ENCODE data around the gene RUBCNL. TPM values are rescaled to one million over a fixed set of nuclear protein-coding genes. Genes with fewer than 3 reads are reported as not detected.

Gene RUBCNL
- total RNA-seq, 1 experiment from 2014 or later: 16.0 TPM

DNA sequence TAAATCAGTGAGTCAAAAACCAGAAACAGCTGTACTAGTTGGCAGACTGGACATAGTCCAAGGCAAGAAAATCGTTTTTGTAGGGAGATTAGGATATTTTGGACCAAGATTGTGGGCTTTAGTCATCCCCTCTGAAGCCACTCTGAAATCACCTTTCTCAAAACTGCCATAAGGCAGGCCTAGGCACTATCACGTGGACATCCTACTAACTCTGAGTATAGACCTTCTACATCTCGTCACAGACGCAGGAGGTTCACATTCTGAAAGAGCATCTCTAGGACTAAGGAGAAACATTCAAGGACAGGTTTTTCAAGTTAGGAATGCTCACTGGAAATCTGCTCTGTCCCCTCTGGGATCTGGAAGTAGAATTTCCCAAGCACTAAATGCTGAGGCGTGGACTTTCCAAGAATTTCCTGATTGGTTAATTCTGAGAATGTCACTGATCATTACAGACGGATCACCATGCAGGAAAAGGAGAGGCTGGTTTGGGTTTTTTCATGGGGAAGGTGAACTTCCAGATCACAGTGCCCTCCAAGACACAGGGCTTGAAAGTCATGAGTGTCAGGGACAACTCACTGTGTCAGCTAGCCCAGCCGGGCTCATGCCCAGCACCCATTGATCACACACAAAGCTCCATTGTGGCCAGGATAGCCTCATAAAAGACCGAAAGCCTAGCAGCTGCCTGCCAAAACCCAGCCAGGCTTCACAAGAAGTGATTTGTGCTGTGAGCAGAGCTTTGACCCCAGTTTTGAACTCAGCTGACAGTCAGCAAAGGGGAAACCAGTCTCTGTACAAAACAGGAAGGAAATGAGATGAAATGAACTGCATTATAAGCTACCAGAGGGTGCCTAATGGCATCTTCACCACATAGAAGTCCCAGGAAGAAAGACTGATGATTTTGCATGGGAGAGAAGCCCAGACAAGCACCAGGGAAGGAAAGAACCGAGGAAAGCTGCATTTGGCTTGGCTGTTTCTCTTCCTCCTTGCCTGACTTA lies 2.7 kb upstream of the RUBCNL start:
- CTCF ChIA-PET: no interaction called here
- Histone ChIP-seq H3K36me3 (ENCODE audit: control insufficient read depth, insufficient read depth, low read length) (no peaks in the 10 kb centered on the region), H3K4me3 (ENCODE audit: low read depth, low read length) (no peak overlapping the region), H3K27me3 (replicated peaks; ENCODE audit: control insufficient read depth, insufficient read depth, low read length) (no peaks in the 10 kb centered on the region), H3K9me3 (no peaks in the 10 kb centered on the region), H3K4me1 (peaks cover 36% of the 10 kb centered on the region)
- TF ChIP-seq, protein P1, sequence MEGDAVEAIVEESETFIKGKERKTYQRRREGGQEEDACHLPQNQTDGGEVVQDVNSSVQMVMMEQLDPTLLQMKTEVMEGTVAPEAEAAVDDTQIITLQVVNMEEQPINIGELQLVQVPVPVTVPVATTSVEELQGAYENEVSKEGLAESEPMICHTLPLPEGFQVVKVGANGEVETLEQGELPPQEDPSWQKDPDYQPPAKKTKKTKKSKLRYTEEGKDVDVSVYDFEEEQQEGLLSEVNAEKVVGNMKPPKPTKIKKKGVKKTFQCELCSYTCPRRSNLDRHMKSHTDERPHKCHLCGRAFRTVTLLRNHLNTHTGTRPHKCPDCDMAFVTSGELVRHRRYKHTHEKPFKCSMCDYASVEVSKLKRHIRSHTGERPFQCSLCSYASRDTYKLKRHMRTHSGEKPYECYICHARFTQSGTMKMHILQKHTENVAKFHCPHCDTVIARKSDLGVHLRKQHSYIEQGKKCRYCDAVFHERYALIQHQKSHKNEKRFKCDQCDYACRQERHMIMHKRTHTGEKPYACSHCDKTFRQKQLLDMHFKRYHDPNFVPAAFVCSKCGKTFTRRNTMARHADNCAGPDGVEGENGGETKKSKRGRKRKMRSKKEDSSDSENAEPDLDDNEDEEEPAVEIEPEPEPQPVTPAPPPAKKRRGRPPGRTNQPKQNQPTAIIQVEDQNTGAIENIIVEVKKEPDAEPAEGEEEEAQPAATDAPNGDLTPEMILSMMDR (IDR thresholded peaks at IDR 0.05; ENCODE audit: insufficient read depth in 1 of 2, low read depth in 1 of 2, low read length in 1 of 2, severe bottlenecking in 1 of 2, unreplicated experiment in 1 of 2): no peak
- Mint-ChIP-seq H3K9me3 (ENCODE audit: unreplicated experiment) (no peaks in the 10 kb centered on the region), H3K36me3 (ENCODE audit: insufficient read depth, unreplicated experiment) (no peaks in the 10 kb centered on the region), H3K27me3 (ENCODE audit: insufficient read depth, unreplicated experiment) (no peaks in the 10 kb centered on the region), H3K27ac (ENCODE audit: unreplicated experiment) (peak overlapping the region; percentile 56), H3K4me1 (ENCODE audit: low read depth, unreplicated experiment) (peaks cover 39% of the 10 kb centered on the region), H3K4me3 (ENCODE audit: unreplicated experiment) (peak overlapping the region; percentile 85)
- no TSS peak for BruUV-seq (replicated peaks)
- no peak for DNase-seq
- intact Hi-C loops (cut with micrococcal nuclease; ENCODE audit: unreplicated experiment): loop anchor here (2.0 kb wide), 1 partner anchor 69 kb away; no protein-coding TSS in a partner anchor
- POLR2A ChIA-PET: no interaction called here

GRCh38 chr13:46388846-46389245 lies 1.8 kb upstream of the RUBCNL start:
- ChIA-PET POLR2A (interaction anchor here (0.5 kb wide), 1 partner anchor 197 kb away, joined by 3 read pairs; no protein-coding TSS in a partner anchor), CTCF (interaction anchor here (0.7 kb wide), 1 partner anchor 350 kb away, joined by 3 read pairs; no protein-coding TSS in a partner anchor)
- no peaks in the 10 kb centered on the region for H3K36me3 ChIP-seq (ENCODE audit: control insufficient read depth, insufficient read depth, low read length)
- DNase-seq: peak; percentile 24 to 47
- TF ChIP-seq, protein P1 (IDR thresholded peaks at IDR 0.05; ENCODE audit: insufficient read depth in 1 of 2, low read depth in 1 of 2, low read length in 1 of 2, severe bottlenecking in 1 of 2, unreplicated experiment in 1 of 2): no peak
- no peak overlapping the region for H3K4me3 ChIP-seq (ENCODE audit: low read depth, low read length)
- Mint-ChIP-seq H3K27ac (ENCODE audit: unreplicated experiment) (peak overlapping the region; percentile 56), H3K36me3 (ENCODE audit: insufficient read depth, unreplicated experiment) (peaks cover 2% of the 10 kb centered on the region), H3K4me3 (ENCODE audit: unreplicated experiment) (peak overlapping the region; percentile 85), H3K27me3 (ENCODE audit: insufficient read depth, unreplicated experiment) (no peaks in the 10 kb centered on the region), H3K9me3 (ENCODE audit: unreplicated experiment) (no peaks in the 10 kb centered on the region), H3K4me1 (ENCODE audit: low read depth, unreplicated experiment) (peaks cover 35% of the 10 kb centered on the region)
- intact Hi-C loops (cut with micrococcal nuclease; ENCODE audit: unreplicated experiment): loop anchor here (2.0 kb wide), 1 partner anchor 68 kb away; no protein-coding TSS in a partner anchor
- no peaks in the 10 kb centered on the region for H3K27me3 ChIP-seq (replicated peaks; ENCODE audit: control insufficient read depth, insufficient read depth, low read length)
- no peaks in the 10 kb centered on the region for H3K9me3 ChIP-seq
- H3K4me1 ChIP-seq: peaks cover 36% of the 10 kb centered on the region
- BruUV-seq (replicated peaks): no TSS peak

DNA sequence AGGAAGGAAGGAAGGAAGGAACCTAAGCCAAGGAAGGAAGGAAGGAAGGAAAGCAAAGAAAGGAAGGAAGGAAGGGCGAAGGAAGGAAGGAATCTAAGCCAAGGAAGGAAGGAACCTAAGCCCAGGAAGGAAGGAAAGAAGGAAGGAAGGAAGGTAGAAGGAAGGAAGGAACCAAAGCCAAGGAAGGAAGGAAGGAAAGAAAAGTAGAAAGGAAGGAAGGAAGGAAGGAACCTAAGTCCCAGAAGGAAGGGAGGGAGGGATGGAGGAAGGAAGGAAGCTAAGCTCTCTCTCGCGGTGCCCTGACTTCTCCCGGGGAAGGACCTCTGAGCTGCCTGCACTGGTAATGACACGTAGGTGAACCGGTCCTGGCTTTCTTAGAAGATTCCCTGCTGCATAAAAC lies 1.3 kb upstream of the RUBCNL start:
- peaks cover 33% of the 10 kb centered on the region for H3K4me1 ChIP-seq
- H3K4me3 ChIP-seq (ENCODE audit: low read depth, low read length): no peak overlapping the region
- H3K36me3 ChIP-seq (ENCODE audit: control insufficient read depth, insufficient read depth, low read length): no peaks in the 10 kb centered on the region
- CTCF ChIA-PET: interaction anchor here (0.7 to 1.2 kb wide), 2 partner anchors 67 to 351 kb away, joined by 3 to 4 read pairs; no protein-coding TSS in a partner anchor
- DNase-seq: no peak
- H3K27me3 Mint-ChIP-seq (ENCODE audit: insufficient read depth, unreplicated experiment): no peaks in the 10 kb centered on the region
- intact Hi-C loops (cut with micrococcal nuclease; ENCODE audit: unreplicated experiment): loop anchor here (2.0 kb wide), 1 partner anchor 68 kb away; no protein-coding TSS in a partner anchor
- POLR2A ChIA-PET: no interaction called here
- H3K27ac Mint-ChIP-seq (ENCODE audit: unreplicated experiment): peak overlapping the region; percentile 56
- peak overlapping the region; percentile 85 for H3K4me3 Mint-ChIP-seq (ENCODE audit: unreplicated experiment)
- H3K27me3 ChIP-seq (replicated peaks; ENCODE audit: control insufficient read depth, insufficient read depth, low read length): no peaks in the 10 kb centered on the region
- TF ChIP-seq, protein P1 (IDR thresholded peaks at IDR 0.05; ENCODE audit: insufficient read depth in 1 of 2, low read depth in 1 of 2, low read length in 1 of 2, severe bottlenecking in 1 of 2, unreplicated experiment in 1 of 2): no peak
- BruUV-seq (replicated peaks): no TSS peak
- no peaks in the 10 kb centered on the region for H3K9me3 ChIP-seq
- no peaks in the 10 kb centered on the region for H3K9me3 Mint-ChIP-seq (ENCODE audit: unreplicated experiment)
- H3K4me1 Mint-ChIP-seq (ENCODE audit: low read depth, unreplicated experiment): peaks cover 30% of the 10 kb centered on the region
- peaks cover 5% of the 10 kb centered on the region for H3K36me3 Mint-ChIP-seq (ENCODE audit: insufficient read depth, unreplicated experiment)
